Ishikawa (cell line): ENCODE results near the gene MBNL1.

Experiments
- CEBPB ChIP-seq: IDR thresholded peaks from 2 replicates; pipeline ENCODE4 v1.6.1; 2012
- CREB1 ChIP-seq: IDR thresholded peaks from 2 replicates; pipeline ENCODE4 v1.6.1; 2012; ENCODE audit warnings: low read depth
- EGR1 ChIP-seq: IDR thresholded peaks from 2 replicates; pipeline ENCODE4 v1.6.1; 2012
- EP300 ChIP-seq: IDR thresholded peaks from 2 replicates; pipeline ENCODE4 v1.6.1; 2012; ENCODE audit warnings: borderline replicate concordance
- FOXM1 ChIP-seq: IDR thresholded peaks from 2 replicates; pipeline ENCODE4 v1.6.1; 2012; ENCODE audit warnings: low read depth, borderline replicate concordance
- MAX ChIP-seq: IDR thresholded peaks from 2 replicates; pipeline ENCODE4 v1.6.1; 2012
- NFIC ChIP-seq: IDR thresholded peaks from 2 replicates; pipeline ENCODE4 v1.6.1; 2012
- RAD21 ChIP-seq: IDR thresholded peaks from 2 replicates; pipeline ENCODE4 v1.6.1; 2012; ENCODE audit warnings: low read depth
- REST ChIP-seq: IDR thresholded peaks from 2 replicates; pipeline ENCODE4 v1.6.1; 2012; ENCODE audit warnings: low read depth, mild to moderate bottlenecking
- TAF1 ChIP-seq: IDR thresholded peaks from 2 replicates; pipeline ENCODE4 v1.6.1; 2012; ENCODE audit warnings: low read depth, mild to moderate bottlenecking
- TCF12 ChIP-seq: IDR thresholded peaks from 2 replicates; pipeline ENCODE4 v1.6.1; 2012; ENCODE audit warnings: low read depth
- TEAD4 ChIP-seq: IDR thresholded peaks from 2 replicates; pipeline ENCODE4 v1.6.1; 2012
- USF1 ChIP-seq: IDR thresholded peaks from 2 replicates; pipeline ENCODE4 v1.6.1; 2012
- YY1 ChIP-seq: IDR thresholded peaks from 2 replicates; pipeline ENCODE4 v1.6.1; 2012; ENCODE audit warnings: low read depth
- ZBTB7A ChIP-seq: IDR thresholded peaks from 2 replicates; pipeline ENCODE4 v1.6.1; 2012; ENCODE audit warnings: low read depth

MBNL1 gene

GRCh38 chr3:152298393-152299248 is 29.9 kb downstream of the MBNL1 start:
- TF ChIP-seq USF1 = 0 out of 2 replicates have a peak, but pooled peaks have one; percentile 30
- TF ChIP-seq MAX = peak; percentile 81
- TF ChIP-seq FOXM1 = no peak
- no peak for TF ChIP-seq YY1
- TF ChIP-seq REST = no peak
- peak; percentile 50 for TF ChIP-seq CEBPB
- TF ChIP-seq EP300 = no peak
- peak; percentile 51 for TF ChIP-seq NFIC

GRCh38 chr3:152299249-152299976 is 30.7 kb downstream of the MBNL1 start:
- TF ChIP-seq ZBTB7A = no peak
- TF ChIP-seq MAX = no peak
- no peak for TF ChIP-seq TEAD4
- TF ChIP-seq USF1 = no peak
- TF ChIP-seq CREB1 = no peak
- no peak for TF ChIP-seq CEBPB
- TF ChIP-seq REST = no peak
- TF ChIP-seq NFIC = no peak
- TF ChIP-seq FOXM1 = no peak
- TF ChIP-seq EGR1 = no peak
- no peak for TF ChIP-seq TAF1
- no peak for TF ChIP-seq RAD21
- TF ChIP-seq TCF12 = no peak
- no peak for TF ChIP-seq EP300
- no peak for TF ChIP-seq YY1

GRCh38 chr3:152300029-152300731 is 31.5 kb downstream of the MBNL1 start:
- TF ChIP-seq NFIC (no peak), TEAD4 (no peak), CREB1 (no peak), MAX (no peak), RAD21 (no peak), YY1 (no peak), CEBPB (no peak), EGR1 (no peak), USF1 (no peak), REST (no peak), ZBTB7A (no peak), TCF12 (no peak)
